PC-3 (cell line): ENCODE data around the gene GALNT10.

Experiments
- CTCF ChIP-seq: fragments of 300-600 bp; sonication (generic); conservative IDR thresholded peaks from 2 replicates; pipeline ENCODE4 v1.5.1; 2017; ENCODE audit warnings: antibody characterized with exemption, low read depth, mild to moderate bottlenecking, low read length
- EZH2 ChIP-seq: fragments of 300-600 bp; sonication (generic); IDR thresholded peaks from one replicate; pipeline ENCODE4 v1.6.1; 2017; ENCODE audit warnings: antibody characterized with exemption, mild to moderate bottlenecking, low read length; ENCODE audit not compliant: unreplicated experiment
- EZH2phosphoT487 ChIP-seq: fragments of 300-600 bp; sonication (generic); IDR thresholded peaks from 2 replicates; pipeline ENCODE4 v1.6.1; 2018; ENCODE audit warnings: mild to moderate bottlenecking, antibody characterized with exemption, low read length, borderline replicate concordance

- TF ChIP-seq CTCF (no peak), EZH2 (no peak), EZH2phosphoT487 (no peak)
These were observed 111.6 kb downstream of the GALNT10 start for GRCh38 chr5:154302161-154302560.
